IPS-11a (cell line): ENCODE measurements around the gene TBC1D22A.
"Not testable (repeated sequence)": the region's sequence is repeated elsewhere in the genome, so short reads cannot be mapped to it uniquely, and the experiment has no call there.

ENCODE experiments used
- H3K4me3 ChIP-seq: one replicate; pipeline ENCODE4 v1.5.1; 2013; ENCODE audit warnings: low read depth, low read length, control low read depth

Gene TBC1D22A

DNA sequence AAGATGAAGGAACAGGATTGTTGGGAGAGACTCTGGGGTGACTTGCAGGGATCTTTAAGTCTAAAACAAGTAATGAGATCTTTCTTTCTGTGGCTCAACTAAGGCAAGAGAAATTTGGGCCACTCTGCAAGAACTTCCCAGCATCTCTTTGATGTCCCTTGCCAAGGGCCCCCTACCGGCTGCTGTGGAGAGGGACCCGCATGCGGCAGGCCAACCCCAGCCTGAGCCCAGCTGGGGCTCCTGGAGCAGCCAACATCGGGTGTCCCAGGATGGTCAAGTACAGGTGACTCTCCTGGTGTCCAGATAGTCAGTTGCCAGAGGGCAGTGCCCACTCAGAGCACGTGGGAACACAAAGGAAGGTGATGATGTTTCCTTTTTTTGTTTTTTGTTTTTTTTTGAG, 363.2 kb downstream of the TBC1D22A start:
- no peak overlapping the region for H3K4me3 ChIP-seq

DNA sequence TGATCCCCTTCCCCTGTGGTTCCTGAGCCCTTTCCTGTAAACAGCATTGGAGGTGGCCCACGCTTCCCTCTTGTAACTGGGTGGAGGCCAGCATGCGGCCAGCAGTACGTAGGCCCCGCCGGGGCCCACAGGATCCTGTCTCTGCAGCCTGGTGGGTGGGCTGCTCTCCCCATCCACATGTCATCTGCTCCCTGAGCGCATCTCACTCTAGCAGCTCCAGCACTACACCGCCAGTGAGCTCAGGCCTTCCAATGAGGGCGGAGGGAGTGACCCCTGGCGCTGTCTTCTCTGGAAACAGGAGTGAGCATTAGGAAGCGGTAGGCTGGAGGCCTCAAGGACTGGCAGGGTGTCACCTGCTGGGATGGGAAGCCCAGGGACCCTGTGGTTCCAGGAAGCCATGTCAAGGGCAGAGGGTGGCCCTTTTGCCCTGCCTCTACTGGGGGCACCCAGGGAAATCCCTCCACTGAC, 363.9 kb downstream of the TBC1D22A start:
- no peak overlapping the region for H3K4me3 ChIP-seq

DNA sequence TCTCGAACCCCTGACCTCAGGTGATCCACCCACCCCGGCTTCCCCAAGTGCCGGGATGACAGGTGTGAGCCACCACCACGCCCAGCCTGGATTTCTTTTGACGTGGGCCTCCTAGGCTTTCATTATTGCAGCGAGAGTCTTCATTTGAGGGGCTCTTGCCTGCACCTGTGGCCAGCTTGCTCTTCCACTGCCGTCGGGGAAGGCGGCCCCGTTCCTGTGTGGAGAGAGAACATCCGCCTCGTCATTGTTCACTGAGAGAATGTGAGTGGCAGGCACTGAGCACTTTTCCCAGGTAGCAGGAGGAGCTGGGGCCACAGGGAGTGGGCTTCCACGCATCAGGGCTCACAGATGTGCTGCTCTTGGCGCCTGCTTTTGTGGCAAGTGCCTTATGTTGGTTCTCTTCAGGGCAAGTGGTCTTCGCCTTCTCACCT, 365.0 kb downstream of the TBC1D22A start:
- H3K4me3 ChIP-seq = no peak overlapping the region

DNA sequence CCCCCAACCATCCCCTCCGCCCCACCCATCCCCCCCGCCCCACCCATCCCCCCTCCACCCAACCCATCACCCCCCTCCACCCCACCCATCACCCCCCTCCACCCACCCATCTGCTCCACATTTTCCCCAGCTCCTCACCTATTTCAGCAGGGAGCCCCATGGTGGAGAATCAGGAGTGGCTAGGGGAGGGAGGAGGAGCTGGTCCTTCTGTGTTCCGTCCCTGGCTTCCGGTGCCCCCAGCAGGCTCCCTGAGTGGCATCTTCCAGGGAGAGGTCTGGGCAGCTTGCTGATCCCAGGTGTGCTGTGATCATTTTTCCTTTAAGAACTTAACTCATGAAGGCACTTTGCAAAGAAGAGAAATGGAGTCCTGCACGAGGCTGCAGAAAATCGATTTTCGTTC, 365.8 kb downstream of the TBC1D22A start:
- no peak overlapping the region for H3K4me3 ChIP-seq

DNA sequence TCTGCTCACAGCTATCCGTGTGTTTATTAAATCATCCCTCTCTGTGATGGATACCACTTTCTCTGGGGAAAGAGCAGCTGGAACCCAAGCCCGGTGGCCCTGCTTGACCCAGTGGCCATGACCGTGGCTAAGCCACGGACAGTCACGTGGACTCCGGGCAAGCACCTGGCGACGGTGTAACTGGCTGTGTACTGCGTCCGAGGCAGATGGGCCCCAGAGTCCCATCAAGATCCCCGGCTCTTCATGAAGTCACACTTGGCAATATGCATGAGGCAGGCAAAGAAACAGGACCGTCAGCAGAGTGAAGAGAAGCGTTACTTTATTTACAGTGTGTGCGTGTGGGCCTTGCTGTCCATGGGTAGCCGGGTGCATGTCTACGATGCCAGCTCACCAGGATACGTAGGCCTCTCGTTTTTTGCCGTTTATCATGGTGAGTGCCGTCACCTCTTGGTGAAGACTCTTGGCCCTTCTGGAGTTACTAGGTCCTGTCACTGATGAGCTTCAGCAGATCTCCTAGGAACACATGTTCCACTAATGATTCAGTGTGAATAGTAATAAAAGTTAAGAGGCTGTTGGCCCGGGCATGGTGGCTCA, 366.3 kb downstream of the TBC1D22A start:
- H3K4me3 ChIP-seq = no peak overlapping the region

DNA sequence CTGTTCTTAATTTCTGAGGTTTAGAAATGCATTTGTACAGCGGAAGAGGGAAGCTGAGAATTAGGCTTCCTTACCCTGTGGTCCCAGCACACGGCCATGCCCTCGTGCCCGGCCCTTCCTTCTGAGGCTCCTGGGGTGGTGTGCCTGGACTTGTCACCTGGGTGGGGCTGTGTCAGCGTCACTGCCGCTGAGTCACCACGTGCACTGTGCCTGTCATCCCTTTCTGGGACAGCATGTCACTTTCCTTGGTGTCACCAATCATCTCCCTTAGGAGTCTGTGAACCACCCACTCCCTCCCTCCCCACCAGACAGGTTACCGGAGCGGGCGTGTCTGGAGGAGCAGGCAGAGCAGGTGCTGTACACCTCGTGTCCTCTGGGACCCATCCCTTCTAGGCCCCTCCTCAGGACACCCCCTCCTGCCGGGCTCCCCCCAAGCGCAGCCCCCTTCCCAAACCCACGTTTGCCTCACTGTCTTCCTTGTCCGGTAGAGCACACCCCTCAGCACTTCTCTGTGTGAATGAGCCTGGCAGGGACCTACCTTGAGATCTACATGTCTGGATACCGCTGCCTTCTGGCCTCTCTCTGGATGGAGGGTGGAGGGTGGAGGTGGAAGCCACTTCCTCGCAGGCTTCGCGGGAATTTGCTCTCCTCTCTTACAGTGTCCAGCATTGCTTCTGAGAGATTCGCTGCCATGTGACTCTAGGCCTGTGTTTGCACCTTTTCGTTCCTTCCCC, 367.6 kb downstream of the TBC1D22A start:
- H3K4me3 ChIP-seq = no peak overlapping the region

DNA sequence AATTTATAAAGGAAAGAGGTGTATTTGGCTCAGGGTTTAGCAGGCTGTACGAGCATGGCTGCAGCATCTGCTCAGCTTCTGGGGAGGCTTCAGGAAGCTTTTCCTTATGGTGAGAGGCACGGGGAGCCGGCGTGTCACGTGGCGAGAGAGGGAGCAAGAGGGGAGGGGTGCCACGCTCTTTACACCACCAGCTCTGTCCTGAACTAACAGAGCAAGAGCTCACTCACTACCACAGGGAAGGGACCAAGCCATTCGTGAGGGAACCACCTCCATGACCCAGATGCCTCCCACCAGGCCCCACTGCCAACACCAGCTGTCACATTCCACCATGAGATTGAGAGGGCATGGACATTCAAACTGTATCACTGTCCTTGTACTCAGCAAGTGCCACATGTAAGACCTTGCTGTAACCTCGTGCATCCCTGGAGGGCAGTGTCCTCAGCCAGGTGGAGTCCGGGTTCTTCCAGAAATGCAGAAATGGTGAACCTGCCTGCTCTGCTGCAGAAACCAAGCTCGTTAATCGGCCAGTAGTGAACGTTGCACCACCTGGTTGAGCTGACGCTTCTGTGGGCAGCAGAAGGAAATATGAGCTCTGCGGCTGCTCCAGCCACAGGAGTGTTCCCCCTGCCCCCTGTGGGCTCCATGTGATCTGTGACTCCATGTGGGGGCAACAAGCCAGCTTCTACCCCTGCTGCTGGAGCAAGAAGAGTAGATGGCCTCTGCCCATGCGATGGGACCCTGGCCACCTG, 368.6 kb downstream of the TBC1D22A start:
- H3K4me3 ChIP-seq = no peak overlapping the region

DNA sequence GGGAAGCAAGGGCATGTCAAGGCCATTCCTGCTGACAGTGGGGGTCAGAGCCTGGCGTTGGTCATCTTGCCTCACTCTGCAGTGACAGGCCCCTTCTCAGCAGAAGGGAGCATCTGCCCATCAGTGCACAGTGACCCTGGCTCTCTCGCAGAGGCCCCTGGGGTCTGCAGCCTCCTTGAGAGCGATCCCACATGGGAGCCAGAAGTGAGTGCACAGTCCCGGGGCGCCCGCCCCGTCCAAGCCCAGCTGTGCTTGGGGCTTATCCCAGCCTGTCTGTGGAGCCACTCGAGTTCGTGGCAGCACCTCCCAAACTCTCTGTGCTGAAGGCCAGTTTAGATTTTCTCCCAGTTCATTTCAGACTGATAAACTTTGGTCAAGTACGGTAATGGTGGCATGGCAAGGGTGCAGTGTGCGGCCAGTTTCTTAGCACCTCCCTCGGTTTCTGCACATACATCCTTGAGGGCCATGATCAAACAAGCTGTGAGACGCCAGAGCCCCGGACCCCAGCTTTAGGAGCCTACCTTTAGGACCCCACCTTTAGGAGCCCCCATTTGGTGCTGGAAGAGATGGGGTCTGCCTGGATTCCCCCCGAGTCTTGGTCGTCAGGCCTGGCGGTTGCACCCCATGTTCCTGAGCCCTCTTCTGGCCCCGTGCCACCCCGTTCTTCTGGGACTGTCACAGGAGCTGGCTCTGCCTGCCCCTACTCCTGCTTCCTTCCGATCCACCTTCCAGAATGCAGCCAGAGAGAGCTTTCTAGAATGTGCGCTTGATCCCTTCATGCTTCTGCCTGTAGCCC, 369.4 kb downstream of the TBC1D22A start:
- H3K4me3 ChIP-seq = no peak overlapping the region

DNA sequence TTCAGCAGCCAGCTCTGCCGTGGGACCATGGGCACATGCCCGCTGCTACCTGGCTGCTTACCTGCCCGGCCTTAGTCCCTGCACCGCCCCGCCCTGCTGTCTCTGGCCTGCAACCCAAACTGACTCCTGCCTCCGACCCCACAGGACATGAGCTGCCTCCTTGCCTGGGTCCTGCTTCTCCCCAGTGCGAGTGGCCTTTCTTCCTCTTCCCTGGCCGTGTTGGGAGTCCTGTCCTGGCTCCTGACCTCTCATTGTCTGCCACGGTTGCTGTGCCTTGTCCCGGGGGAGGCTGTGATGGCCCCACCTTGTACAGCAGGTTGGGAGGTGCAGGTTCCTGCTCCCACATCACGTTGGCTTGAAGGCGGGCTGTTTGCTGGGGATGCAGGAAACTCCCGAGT, 370.0 kb downstream of the TBC1D22A start:
- no peak overlapping the region for H3K4me3 ChIP-seq

DNA sequence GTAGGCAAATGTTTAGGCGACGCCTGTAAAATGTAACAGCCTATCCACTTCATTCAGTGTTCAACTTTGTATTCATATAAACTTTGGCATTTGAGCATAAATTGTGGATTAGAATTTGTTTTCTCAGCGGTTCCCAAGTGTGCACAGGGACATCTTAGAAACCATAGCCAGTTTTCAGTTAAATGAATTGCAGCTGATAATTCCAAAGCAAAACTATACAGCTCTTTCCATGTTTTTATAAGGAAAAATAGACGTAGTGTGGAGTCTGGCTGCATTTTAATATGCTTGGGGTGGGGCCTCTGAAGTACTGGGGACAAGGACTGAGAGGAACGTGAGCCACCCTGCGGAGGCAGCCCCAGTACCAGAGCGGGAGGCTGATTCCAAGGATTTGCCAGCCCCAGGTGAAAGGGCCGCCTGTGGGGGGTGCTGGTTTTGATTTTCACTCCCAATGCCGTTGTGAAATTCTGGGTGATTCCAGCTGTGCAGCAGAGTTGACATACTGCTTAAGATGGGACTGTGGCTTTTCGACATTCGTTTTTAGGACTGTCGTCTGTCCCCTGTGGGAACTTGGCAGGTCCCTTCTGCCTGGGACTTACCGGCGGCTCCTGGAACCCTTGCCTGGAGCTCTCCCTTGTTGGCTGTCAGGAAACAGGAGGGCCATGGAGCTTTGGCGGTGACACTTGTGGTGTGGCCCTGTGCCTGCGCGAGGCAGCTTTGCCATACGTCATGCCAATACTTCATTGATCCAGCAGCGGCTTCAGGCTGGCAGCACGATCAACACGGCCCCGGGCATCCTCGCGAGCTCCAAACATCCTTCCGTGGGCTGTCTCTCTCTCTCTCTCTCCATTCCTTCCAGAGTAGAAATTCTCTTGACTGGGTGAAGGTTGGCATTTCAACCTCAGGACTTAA, 370.9 kb downstream of the TBC1D22A start:
- H3K4me3 ChIP-seq = no peak overlapping the region

DNA sequence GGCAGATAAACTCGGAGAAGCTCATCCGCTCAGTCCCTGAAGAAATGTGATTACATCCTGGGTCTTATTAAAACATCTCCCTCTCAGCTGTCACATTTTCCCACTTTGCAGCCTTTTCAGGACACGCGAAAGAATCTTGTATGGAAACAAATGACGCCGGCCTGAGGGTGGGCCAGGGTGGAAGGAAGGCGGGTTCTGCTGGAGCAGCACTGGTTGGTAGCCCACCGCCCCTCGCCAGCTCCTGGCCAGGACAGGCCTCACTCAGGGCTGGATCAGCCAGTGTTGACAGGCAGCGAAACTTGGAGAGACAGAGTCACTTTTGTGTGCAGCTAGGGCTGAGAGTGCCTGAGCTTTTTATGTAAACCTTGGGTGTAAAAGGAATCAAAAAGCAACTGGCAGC, 371.8 kb downstream of the TBC1D22A start:
- H3K4me3 ChIP-seq = no peak overlapping the region

DNA sequence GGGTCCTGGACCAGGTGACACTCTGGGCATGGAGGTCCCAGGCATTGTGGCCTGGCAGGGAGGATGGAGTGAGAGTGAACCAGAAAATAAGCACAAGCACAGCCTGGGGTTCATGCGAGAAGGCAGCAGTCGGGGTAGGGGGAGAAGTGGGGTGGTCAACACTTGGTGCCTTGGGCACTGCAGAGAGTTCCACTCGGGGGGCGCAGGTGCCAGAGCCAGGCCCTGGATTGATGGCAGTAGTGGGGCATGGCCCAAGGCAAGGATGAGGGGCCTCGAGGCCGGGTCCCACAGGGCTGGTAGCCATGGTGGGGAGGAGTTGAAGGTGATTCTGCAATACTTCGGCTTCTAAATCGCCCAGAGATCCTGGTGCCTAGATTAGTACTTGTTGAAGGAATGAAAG, 372.9 kb downstream of the TBC1D22A start:
- no peak overlapping the region for H3K4me3 ChIP-seq

DNA sequence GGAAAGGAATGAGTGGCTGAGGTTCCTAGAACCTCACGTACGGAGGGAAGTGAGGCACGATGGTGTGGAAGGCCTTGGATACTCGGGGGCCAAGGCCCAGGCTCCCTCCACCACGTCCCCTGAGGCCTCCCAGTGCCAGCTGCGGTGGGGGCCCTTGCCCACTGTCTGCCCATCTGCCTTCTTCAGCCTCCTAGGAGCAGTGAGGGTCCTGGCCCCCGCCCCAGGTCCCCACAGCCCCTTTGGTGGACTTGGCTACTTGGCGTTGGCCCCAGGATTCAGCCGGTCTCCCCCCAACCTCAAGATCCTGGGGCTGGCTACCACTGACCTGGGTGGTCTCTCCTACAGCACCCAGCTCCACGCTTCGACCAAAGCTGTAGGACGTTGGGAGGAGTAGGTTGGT, 373.6 kb downstream of the TBC1D22A start:
- H3K4me3 ChIP-seq = no peak overlapping the region

DNA sequence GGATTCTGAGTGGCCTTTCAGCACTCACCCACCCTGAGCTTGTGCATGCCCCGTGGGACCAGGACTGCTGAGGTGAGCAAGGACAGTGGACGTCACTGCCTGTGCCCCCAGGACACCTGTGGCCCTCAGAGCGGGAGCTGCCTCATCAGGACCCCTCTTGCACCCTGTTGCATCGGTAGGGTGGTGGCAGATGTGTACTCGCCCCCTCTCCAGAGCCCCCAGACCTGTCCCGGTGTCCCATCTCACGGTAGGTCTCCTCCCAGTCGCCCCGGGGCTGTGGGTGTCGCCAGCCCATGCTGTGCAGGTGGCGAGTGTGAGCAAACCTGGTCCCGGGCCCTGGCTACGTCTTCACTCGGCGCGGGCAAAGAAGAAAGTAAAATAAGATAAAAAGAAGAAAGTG, 374.2 kb downstream of the TBC1D22A start:
- no peak overlapping the region for H3K4me3 ChIP-seq

DNA sequence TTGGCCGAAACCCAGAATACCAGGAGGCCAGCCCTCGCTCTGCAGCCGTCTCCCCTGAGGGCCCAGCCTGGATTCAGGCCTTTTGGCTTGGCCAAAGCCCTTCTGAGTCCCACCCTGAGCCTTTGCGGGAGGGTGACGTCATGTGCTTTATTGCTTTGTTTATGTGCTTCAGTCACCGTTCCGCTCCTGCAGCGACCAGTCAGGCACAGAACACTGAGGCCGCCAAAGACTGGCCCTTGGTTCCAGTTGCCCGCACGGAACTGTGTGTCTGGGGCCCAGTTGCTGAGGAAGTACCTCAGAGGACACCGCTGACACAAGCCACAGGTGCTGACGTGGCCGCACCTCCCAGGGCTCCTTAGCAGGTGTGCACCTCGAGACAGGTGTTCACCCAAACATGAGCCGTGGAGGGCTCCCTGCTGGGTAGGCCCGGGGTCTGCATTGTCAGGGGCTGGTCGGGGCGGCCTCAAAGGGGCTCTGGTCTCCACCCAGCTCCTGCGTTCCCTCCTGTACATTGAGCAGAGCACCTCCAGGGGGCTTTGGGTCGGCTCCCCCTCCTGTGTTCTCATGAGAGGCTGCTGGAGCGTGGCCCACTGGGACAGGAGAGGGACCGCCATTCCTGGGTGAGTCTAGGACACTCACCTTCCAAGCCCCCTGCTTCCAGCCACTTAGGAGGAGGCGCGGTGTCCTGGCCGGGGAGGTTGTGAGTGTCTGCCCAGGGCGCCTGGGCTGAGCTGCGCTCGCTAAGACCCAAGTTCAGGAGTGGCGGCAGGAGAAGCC, 376.8 kb downstream of the TBC1D22A start:
- no peak overlapping the region for H3K4me3 ChIP-seq

DNA sequence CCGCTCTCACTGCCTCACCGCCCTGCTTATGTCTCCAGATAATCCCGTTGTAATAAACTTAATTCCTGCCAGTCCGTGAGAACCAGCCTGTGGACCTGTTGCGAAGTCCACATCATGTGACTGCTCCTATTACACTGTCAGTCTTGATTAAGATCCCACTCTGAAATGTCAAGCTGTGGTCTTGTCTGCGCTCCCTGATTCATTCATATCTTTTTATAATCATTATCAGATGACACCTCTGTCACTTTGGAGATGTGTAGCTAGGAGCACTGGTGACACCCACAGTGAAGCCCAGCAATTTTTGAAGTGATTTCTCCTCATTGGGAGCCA, 377.3 kb downstream of the TBC1D22A start:
- no peak overlapping the region for H3K4me3 ChIP-seq

DNA sequence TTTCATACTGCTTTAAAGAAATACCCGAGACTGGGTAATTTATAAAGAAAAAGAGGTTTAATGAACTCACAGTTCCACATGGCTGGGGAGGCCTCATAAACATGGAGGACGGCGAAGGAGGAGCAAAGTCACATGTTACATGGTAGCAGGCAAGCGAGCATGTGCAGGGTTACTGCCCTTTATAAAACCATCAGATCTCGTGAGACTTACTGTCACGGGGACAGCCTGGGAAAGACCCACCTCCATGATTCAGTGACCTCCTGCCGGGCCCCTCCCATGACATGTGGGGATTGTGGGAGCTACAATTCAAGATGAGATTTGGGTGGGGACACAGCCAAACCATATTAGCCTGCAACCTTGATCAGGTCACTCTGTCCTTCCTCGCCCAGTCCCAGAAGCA, 378.5 kb downstream of the TBC1D22A start:
- not testable (repeated sequence) for H3K4me3 ChIP-seq

DNA sequence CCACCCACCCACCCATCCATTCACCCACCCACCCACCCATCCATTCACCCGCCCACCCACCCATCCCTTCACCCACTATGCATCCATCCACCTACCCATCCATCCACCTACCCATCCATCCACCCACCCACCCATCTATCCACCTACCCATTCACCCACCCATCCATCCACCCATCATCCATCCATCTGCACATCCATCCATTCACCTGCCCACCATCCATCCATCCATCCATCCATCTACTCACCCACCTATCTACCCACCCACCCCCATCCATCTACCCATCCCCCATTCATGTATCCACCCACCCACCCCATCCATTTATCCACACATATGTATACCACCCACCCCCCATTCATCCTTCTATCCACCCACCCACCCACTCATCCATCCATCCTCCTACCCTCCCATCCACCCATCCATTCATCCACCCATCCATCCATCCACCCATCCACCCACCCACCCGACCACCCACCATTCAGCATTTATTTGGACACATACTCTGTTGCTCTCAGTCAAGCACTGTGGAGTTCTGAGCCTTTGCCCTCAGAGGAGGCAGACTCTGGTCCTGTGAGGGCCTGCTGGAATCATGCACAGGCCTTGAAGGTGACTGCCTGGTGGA, 380.1 kb downstream of the TBC1D22A start:
- H3K4me3 ChIP-seq = no peak overlapping the region

DNA sequence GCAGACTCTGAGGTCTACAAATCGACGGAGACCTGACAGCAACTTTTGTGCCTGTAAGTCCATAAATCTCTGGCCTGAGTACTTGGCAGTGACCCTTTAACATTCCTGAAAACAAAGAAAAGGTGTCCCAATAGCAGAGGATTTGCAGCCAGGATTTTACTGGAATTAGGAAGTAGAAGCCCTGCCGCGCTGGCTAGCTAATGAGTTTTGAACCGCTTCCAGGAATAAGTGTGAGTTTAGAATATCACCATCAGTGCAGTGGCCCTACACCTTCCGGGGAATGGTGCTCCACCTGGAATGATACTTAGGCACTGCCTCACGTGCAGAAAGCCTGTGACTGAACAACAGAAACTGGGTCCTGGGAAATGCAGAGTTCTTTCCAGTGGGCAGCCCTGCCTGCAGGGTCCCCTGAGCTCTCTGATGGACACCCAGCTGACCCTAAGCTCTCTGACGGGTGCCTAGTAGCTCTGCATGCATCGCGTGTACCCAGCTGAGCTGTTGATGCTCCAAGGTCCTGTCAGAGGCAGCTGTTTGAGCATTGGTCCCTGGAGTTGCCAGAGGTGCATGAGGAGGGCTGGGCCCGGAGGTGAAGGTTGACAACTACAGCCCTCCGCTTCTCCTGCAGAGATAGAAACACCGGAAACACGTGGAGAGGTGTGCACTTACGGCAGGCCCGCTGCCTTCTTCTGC, 380.9 kb downstream of the TBC1D22A start:
- no peak overlapping the region for H3K4me3 ChIP-seq
